WTC11 (cell line): ENCODE measurements around the gene TPSAB1. TPM values are rescaled to one million over a fixed set of nuclear protein-coding genes. Genes with fewer than 3 reads are reported as not detected.

Experiments used
- ATAC-seq: fragments of 200-7000 bp; cut with Tn5 transposase; 2 replicates; pipeline ENCODE4 v1.10.0; 2021; ENCODE audit warnings: mild to moderate bottlenecking, moderate library complexity
- CTCF ChIA-PET: fragments of 300-600 bp; sonication (Branson Sonifier 250); formaldehyde crosslinking; loops from one replicate; lab custom pipeline; 2021; ENCODE audit warnings: antibody characterized with exemption; lab: Charles Lee
- POLR2A ChIA-PET: fragments of 350-600 bp; sonication (Branson Sonifier 250); formaldehyde crosslinking; loops from one replicate; lab custom pipeline; 2021; ENCODE audit warnings: antibody characterized with exemption; lab: Charles Lee
- DNase-seq: peaks from one replicate; pipeline ENCODE4 v3.0.0; 2021; ENCODE audit warnings: low spot score
- H3K27ac Mint-ChIP-seq: 2 replicates; pipeline ENCODE4 v1.8.0; 2021; ENCODE audit warnings: mixed read lengths
- H3K27me3 Mint-ChIP-seq: 2 replicates; pipeline ENCODE4 v1.8.0; 2021; ENCODE audit warnings: low read depth, mild to moderate bottlenecking, moderate library complexity, mixed read lengths
- H3K36me3 Mint-ChIP-seq: 2 replicates; pipeline ENCODE4 v1.8.0; 2021; ENCODE audit warnings: mixed read lengths
- H3K4me1 Mint-ChIP-seq: 2 replicates; pipeline ENCODE4 v1.8.0; 2022; ENCODE audit warnings: mixed read lengths
- H3K4me3 Mint-ChIP-seq: 2 replicates; pipeline ENCODE4 v1.8.0; 2021; ENCODE audit warnings: mild to moderate bottlenecking, moderate library complexity, mixed read lengths
- H3K9me3 Mint-ChIP-seq: 2 replicates; pipeline ENCODE4 v1.8.0; 2021; ENCODE audit warnings: mixed read lengths
- ATF1 ChIP-seq: sonication (generic); formaldehyde crosslinking; IDR thresholded peaks from 2 replicates; pipeline ENCODE4 v1.8.1; 2023; ENCODE audit warnings: mild to moderate bottlenecking, moderate library complexity, missing genetic modification reagents
- ETV6 ChIP-seq: sonication (generic); formaldehyde crosslinking; IDR thresholded peaks from 2 replicates; pipeline ENCODE4 v1.8.1; 2022; ENCODE audit warnings: mild to moderate bottlenecking, missing genetic modification reagents
- FOXP1 ChIP-seq: sonication (generic); formaldehyde crosslinking; IDR thresholded peaks from 2 replicates; pipeline ENCODE4 v1.8.0; 2022; ENCODE audit warnings: missing genetic modification reagents, mild to moderate bottlenecking, moderate library complexity, borderline replicate concordance
- GABPB1 ChIP-seq: sonication (generic); formaldehyde crosslinking; IDR thresholded peaks from 2 replicates; pipeline ENCODE4 v1.8.1; 2023; ENCODE audit warnings: mild to moderate bottlenecking, missing genetic modification reagents
- NFATC4 ChIP-seq: fragments of 250-450 bp; sonication (Bioruptor Pico); IDR thresholded peaks from 2 replicates; pipeline ENCODE4 v1.9.0; 2021; ENCODE audit warnings: mild to moderate bottlenecking
- NR1H2 ChIP-seq: sonication (generic); formaldehyde crosslinking; IDR thresholded peaks from 2 replicates; pipeline ENCODE4 v1.9.0; 2021; ENCODE audit warnings: mild to moderate bottlenecking, moderate library complexity, missing genetic modification reagents
- NR2C2 ChIP-seq: sonication (generic); formaldehyde crosslinking; IDR thresholded peaks from 2 replicates; pipeline ENCODE4 v1.8.0; 2022; ENCODE audit warnings: mild to moderate bottlenecking, missing genetic modification reagents
- OVOL2 ChIP-seq: fragments of 250-450 bp; sonication (Bioruptor Pico); IDR thresholded peaks from 2 replicates; pipeline ENCODE4 v1.9.0; 2021; ENCODE audit warnings: mild to moderate bottlenecking, borderline replicate concordance
- TEAD4 ChIP-seq: sonication (generic); formaldehyde crosslinking; IDR thresholded peaks from 2 replicates; pipeline ENCODE4 v1.8.0; 2022; ENCODE audit warnings: mild to moderate bottlenecking, missing genetic modification reagents
- ZNF138 ChIP-seq: sonication (generic); formaldehyde crosslinking; conservative IDR thresholded peaks from 2 replicates; pipeline ENCODE4 v1.8.1; 2022; ENCODE audit warnings: mild to moderate bottlenecking, moderate library complexity, missing genetic modification reagents
- ZNF232 ChIP-seq: sonication (generic); formaldehyde crosslinking; IDR thresholded peaks from 2 replicates; pipeline ENCODE4 v1.8.0; 2022; ENCODE audit warnings: mild to moderate bottlenecking, missing genetic modification reagents
- ZNF671 ChIP-seq: fragments of 250-450 bp; sonication (Bioruptor Pico); IDR thresholded peaks from 2 replicates; pipeline ENCODE4 v1.8.0; 2021; ENCODE audit warnings: mild to moderate bottlenecking
- total RNA-seq: library from RNA; stranded (reverse); gene quantifications from 3 replicates; pipeline ENCODE4 v1.2.3, GENCODE V29; 2021
- TF ChIP-seq, protein P1 (sequence below): sonication (generic); formaldehyde crosslinking; IDR thresholded peaks from 2 replicates; pipeline ENCODE4 v1.8.1; 2023; ENCODE audit warnings: mild to moderate bottlenecking, missing genetic modification reagents
- TF ChIP-seq, protein P2 (sequence below): fragments of 250-450 bp; sonication (Bioruptor Pico); IDR thresholded peaks from 2 replicates; pipeline ENCODE4 v1.9.0; 2021; ENCODE audit warnings: mild to moderate bottlenecking
- TF ChIP-seq, protein P3 (sequence below): fragments of 250-450 bp; sonication (Bioruptor Pico); IDR thresholded peaks from 2 replicates; pipeline ENCODE4 v1.9.0; 2021; ENCODE audit warnings: moderate library complexity, mild to moderate bottlenecking, inconsistent platforms, borderline replicate concordance
- TF ChIP-seq, protein P4 (sequence below): sonication (generic); formaldehyde crosslinking; IDR thresholded peaks from 2 replicates; pipeline ENCODE4 v1.8.0; 2022; ENCODE audit warnings: mild to moderate bottlenecking, missing genetic modification reagents
- TF ChIP-seq, protein P5 (sequence below): fragments of 250-450 bp; sonication (Bioruptor Pico); IDR thresholded peaks from 2 replicates; pipeline ENCODE4 v1.9.0; 2021; ENCODE audit warnings: mild to moderate bottlenecking, borderline replicate concordance

Gene TPSAB1
- total RNA-seq, 1 experiment from 2014 or later: not detected

DNA sequence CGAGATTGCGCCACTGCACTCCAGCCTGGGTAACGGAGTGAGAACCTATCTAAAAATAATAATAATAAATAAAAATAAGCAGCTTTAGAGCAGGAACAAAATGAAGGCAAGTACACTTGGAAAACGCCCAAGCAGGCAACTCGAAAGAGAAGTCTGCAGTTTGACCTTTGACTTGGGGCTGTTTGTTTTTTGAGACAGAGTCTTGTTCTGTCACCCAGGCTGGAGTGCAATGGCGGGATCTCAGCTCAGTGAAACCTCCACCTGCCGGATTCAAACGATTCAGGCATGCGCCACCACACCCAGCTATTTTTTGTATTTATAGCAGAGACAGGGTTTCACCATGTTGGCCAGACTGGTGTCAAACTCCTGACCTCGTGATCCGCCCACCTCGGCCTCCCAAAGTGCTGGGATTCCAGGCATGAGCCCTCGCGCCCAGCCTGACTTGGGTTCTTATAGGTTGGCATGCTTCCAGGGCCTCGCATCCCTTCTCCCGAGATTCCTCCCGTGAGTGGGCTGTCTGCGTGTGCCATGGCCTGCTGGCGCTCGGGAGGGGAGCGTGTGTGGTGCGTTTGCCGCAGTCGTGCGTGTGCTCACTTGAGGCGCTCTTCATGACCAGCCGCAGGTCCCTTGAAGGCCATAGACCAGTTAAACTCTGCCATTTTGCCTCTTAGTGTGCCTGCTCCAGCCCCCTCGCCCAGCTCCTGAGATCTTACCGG is 50.5 kb downstream of the TPSAB1 start:
- H3K4me3 Mint-ChIP-seq: no peak overlapping the region
- DNase-seq: no peak
- ATAC-seq: no peak
- no peaks in the 10 kb centered on the region for H3K9me3 Mint-ChIP-seq
- H3K4me1 Mint-ChIP-seq: peaks cover 35% of the 10 kb centered on the region
- no peak overlapping the region for H3K27ac Mint-ChIP-seq
- no peaks in the 10 kb centered on the region for H3K36me3 Mint-ChIP-seq
- peaks cover 58% of the 10 kb centered on the region for H3K27me3 Mint-ChIP-seq
- CTCF ChIA-PET: interaction anchor here (0.7 to 3.5 kb wide), 3 partner anchors 10 to 128 kb away, joined by 4 to 48 read pairs (median 7); no protein-coding TSS in a partner anchor
- POLR2A ChIA-PET: no interaction called here
- TF ChIP-seq, protein P1, sequence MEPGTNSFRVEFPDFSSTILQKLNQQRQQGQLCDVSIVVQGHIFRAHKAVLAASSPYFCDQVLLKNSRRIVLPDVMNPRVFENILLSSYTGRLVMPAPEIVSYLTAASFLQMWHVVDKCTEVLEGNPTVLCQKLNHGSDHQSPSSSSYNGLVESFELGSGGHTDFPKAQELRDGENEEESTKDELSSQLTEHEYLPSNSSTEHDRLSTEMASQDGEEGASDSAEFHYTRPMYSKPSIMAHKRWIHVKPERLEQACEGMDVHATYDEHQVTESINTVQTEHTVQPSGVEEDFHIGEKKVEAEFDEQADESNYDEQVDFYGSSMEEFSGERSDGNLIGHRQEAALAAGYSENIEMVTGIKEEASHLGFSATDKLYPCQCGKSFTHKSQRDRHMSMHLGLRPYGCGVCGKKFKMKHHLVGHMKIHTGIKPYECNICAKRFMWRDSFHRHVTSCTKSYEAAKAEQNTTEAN: no peak
- no peak for TF ChIP-seq ZNF138
- no peak for TF ChIP-seq ZNF232 (CRISPR knock-in tag)
- TF ChIP-seq NFATC4 (CRISPR knock-in tag): no peak
- TF ChIP-seq, protein P2, sequence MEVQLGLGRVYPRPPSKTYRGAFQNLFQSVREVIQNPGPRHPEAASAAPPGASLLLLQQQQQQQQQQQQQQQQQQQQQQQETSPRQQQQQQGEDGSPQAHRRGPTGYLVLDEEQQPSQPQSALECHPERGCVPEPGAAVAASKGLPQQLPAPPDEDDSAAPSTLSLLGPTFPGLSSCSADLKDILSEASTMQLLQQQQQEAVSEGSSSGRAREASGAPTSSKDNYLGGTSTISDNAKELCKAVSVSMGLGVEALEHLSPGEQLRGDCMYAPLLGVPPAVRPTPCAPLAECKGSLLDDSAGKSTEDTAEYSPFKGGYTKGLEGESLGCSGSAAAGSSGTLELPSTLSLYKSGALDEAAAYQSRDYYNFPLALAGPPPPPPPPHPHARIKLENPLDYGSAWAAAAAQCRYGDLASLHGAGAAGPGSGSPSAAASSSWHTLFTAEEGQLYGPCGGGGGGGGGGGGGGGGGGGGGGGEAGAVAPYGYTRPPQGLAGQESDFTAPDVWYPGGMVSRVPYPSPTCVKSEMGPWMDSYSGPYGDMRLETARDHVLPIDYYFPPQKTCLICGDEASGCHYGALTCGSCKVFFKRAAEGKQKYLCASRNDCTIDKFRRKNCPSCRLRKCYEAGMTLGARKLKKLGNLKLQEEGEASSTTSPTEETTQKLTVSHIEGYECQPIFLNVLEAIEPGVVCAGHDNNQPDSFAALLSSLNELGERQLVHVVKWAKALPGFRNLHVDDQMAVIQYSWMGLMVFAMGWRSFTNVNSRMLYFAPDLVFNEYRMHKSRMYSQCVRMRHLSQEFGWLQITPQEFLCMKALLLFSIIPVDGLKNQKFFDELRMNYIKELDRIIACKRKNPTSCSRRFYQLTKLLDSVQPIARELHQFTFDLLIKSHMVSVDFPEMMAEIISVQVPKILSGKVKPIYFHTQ (CRISPR knock-in tag): no peak
- TF ChIP-seq, protein P3, sequence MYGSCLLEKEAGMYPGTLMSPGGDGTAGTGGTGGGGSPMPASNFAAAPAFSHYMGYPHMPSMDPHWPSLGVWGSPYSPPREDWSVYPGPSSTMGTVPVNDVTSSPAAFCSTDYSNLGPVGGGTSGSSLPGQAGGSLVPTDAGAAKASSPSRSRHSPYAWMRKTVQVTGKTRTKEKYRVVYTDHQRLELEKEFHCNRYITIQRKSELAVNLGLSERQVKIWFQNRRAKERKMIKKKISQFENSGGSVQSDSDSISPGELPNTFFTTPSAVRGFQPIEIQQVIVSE (CRISPR knock-in tag): no peak

DNA sequence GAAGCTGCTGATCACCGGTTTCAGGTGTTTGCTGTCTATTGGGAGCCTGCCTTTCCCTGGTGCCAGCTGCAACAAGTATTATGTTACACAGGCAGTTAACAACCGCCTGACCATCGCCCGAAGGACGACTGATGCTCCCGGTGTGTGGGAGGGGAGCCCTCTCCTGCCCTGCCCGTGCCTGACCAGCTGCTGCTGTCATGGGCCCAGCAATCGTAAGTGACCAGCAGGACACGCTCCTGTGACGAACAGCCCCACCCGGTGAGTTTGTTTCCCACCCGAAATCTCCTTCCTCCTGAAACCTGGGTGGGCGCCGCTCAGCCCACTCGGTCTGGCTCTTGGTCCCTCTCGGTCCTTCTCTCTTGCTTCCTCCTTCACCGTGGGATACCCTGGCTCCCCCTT is 51.1 kb downstream of the TPSAB1 start:
- TF ChIP-seq ATF1 (CRISPR knock-in tag): no peak
- TF ChIP-seq ETV6 (CRISPR knock-in tag): no peak
- TF ChIP-seq, protein P3 (CRISPR knock-in tag): no peak
- TF ChIP-seq NR2C2 (CRISPR knock-in tag): no peak
- TF ChIP-seq NR1H2: no peak
- TF ChIP-seq TEAD4 (CRISPR knock-in tag): no peak
- TF ChIP-seq OVOL2: no peak
- no peak for TF ChIP-seq FOXP1
- TF ChIP-seq, protein P4, sequence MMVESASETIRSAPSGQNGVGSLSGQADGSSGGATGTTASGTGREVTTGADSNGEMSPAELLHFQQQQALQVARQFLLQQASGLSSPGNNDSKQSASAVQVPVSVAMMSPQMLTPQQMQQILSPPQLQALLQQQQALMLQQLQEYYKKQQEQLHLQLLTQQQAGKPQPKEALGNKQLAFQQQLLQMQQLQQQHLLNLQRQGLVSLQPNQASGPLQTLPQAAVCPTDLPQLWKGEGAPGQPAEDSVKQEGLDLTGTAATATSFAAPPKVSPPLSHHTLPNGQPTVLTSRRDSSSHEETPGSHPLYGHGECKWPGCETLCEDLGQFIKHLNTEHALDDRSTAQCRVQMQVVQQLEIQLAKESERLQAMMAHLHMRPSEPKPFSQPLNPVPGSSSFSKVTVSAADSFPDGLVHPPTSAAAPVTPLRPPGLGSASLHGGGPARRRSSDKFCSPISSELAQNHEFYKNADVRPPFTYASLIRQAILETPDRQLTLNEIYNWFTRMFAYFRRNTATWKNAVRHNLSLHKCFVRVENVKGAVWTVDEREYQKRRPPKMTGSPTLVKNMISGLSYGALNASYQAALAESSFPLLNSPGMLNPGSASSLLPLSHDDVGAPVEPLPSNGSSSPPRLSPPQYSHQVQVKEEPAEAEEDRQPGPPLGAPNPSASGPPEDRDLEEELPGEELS (CRISPR knock-in tag): no peak
- TF ChIP-seq, protein P5, sequence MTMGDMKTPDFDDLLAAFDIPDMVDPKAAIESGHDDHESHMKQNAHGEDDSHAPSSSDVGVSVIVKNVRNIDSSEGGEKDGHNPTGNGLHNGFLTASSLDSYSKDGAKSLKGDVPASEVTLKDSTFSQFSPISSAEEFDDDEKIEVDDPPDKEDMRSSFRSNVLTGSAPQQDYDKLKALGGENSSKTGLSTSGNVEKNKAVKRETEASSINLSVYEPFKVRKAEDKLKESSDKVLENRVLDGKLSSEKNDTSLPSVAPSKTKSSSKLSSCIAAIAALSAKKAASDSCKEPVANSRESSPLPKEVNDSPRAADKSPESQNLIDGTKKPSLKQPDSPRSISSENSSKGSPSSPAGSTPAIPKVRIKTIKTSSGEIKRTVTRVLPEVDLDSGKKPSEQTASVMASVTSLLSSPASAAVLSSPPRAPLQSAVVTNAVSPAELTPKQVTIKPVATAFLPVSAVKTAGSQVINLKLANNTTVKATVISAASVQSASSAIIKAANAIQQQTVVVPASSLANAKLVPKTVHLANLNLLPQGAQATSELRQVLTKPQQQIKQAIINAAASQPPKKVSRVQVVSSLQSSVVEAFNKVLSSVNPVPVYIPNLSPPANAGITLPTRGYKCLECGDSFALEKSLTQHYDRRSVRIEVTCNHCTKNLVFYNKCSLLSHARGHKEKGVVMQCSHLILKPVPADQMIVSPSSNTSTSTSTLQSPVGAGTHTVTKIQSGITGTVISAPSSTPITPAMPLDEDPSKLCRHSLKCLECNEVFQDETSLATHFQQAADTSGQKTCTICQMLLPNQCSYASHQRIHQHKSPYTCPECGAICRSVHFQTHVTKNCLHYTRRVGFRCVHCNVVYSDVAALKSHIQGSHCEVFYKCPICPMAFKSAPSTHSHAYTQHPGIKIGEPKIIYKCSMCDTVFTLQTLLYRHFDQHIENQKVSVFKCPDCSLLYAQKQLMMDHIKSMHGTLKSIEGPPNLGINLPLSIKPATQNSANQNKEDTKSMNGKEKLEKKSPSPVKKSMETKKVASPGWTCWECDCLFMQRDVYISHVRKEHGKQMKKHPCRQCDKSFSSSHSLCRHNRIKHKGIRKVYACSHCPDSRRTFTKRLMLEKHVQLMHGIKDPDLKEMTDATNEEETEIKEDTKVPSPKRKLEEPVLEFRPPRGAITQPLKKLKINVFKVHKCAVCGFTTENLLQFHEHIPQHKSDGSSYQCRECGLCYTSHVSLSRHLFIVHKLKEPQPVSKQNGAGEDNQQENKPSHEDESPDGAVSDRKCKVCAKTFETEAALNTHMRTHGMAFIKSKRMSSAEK (CRISPR knock-in tag): no peak
- TF ChIP-seq ZNF671: no peak
- TF ChIP-seq GABPB1 (CRISPR knock-in tag): no peak
- DNase-seq (no peak), ATAC-seq (no peak)
- Mint-ChIP-seq H3K27me3 (peaks cover 56% of the 10 kb centered on the region), H3K4me3 (no peak overlapping the region), H3K36me3 (no peaks in the 10 kb centered on the region), H3K27ac (no peak overlapping the region), H3K4me1 (peaks cover 35% of the 10 kb centered on the region), H3K9me3 (no peaks in the 10 kb centered on the region)
- POLR2A ChIA-PET: no interaction called here
- CTCF ChIA-PET: interaction anchor here (0.7 to 3.5 kb wide), 3 partner anchors 9 to 129 kb away, joined by 4 to 48 read pairs (median 7); no protein-coding TSS in a partner anchor
